ENCODE results near the gene PGAP6.
A peak's percentile ranks its signal among the peaks of the same experiment; 100 is the strongest.
"Not testable (repeated sequence)": the region's sequence is repeated elsewhere in the genome, so short reads cannot be mapped to it uniquely, and the experiment has no call there.

Gene PGAP6

GRCh38 chr16:363110-363765 lies 18.5 kb downstream of the PGAP6 start:
- H3K4me3 ChIP-seq (replicated peaks in 1 of 2; ENCODE audit: low read depth in 2 of 2, low read length in 2 of 2): no peak overlapping the region
- DNase-seq (ENCODE audit: low read depth in 2 of 2): no peak
- TF ChIP-seq CTCF (IDR thresholded peaks at IDR 0.05; ENCODE audit: low read depth, low read length): no peak

GRCh38 chr16:362702-362999 lies 19.1 kb downstream of the PGAP6 start:
- H3K4me3 ChIP-seq (replicated peaks in 1 of 2; ENCODE audit: low read depth in 2 of 2, low read length in 2 of 2); DNase-seq (ENCODE audit: low read depth in 2 of 2): not testable (repeated sequence)

GRCh38 chr16:361872-362701 lies 19.7 kb downstream of the PGAP6 start:
- DNase-seq (ENCODE audit: low read depth in 2 of 2): peak; percentile 79 to 83
- peak; percentile 84 for TF ChIP-seq CTCF (IDR thresholded peaks at IDR 0.05; ENCODE audit: low read depth, low read length)
- H3K4me3 ChIP-seq (replicated peaks in 1 of 2; ENCODE audit: low read depth in 2 of 2, low read length in 2 of 2): no peak overlapping the region

- H3K4me3 ChIP-seq (replicated peaks in 1 of 2; ENCODE audit: low read depth in 2 of 2, low read length in 2 of 2): no peak overlapping the region
- no peak for TF ChIP-seq CTCF (IDR thresholded peaks at IDR 0.05; ENCODE audit: low read depth, low read length)
- no peak for DNase-seq (ENCODE audit: low read depth in 2 of 2)
Measured at GRCh38 chr16:361341-361871, 20.4 kb downstream of the PGAP6 start.

- TF ChIP-seq CTCF (IDR thresholded peaks at IDR 0.05; ENCODE audit: low read depth, low read length): no peak
- DNase-seq (ENCODE audit: low read depth in 2 of 2): no peak
- H3K4me3 ChIP-seq (replicated peaks in 1 of 2; ENCODE audit: low read depth in 2 of 2, low read length in 2 of 2): no peak overlapping the region
Measured at GRCh38 chr16:360698-361336, 21.0 kb downstream of the PGAP6 start.

GRCh38 chr16:359871-360697 lies 21.7 kb downstream of the PGAP6 start:
- no peak for DNase-seq (ENCODE audit: low read depth in 2 of 2)
- no peak overlapping the region for H3K4me3 ChIP-seq (replicated peaks in 1 of 2; ENCODE audit: low read depth in 2 of 2, low read length in 2 of 2)
- TF ChIP-seq CTCF (IDR thresholded peaks at IDR 0.05; ENCODE audit: low read depth, low read length): no peak

Measured in cardiac fibroblast (primary cell).